Measurements from ENCODE around the gene AQP5. TPM values are rescaled to one million over a fixed set of nuclear protein-coding genes. Genes with fewer than 3 reads are reported as not detected.

Gene AQP5
- total RNA-seq, 2 experiments from 2014 or later = not detected

GRCh38 chr12:49976557-49976956 lies 14.9 kb downstream of the AQP5 start:
- intact Hi-C loops (cut with micrococcal nuclease; ENCODE audit: unreplicated experiment) = no loop called here
- TF ChIP-seq CTCF (conservative IDR thresholded peaks at IDR 0.05; ENCODE audit: low read length) = no peak
- no peak for TF ChIP-seq EZH2phosphoT487 (IDR thresholded peaks at IDR 0.05; ENCODE audit: borderline replicate concordance, low read depth, low read length)
- no peak overlapping the region for H2AFZ ChIP-seq (ENCODE audit: low read length)
- no peak overlapping the region for H3K27ac ChIP-seq (ENCODE audit: low read depth, low read length, poor library complexity, severe bottlenecking)
- no peak for DNase-seq (ENCODE audit: low spot score)
- ChIA-PET POLR2A (no interaction called here), CTCF (ENCODE audit: unreplicated experiment) (no interaction called here)
- H3K9me2 ChIP-seq (ENCODE audit: insufficient read depth, low read length) = no peaks in the 10 kb centered on the region
- no peak overlapping the region for H3K4me3 ChIP-seq (ENCODE audit: low read depth, low read length, poor library complexity, severe bottlenecking)
- H3K36me3 ChIP-seq (ENCODE audit: insufficient read depth, low read length) = no peaks in the 10 kb centered on the region
- no TSS peak for BruUV-seq (replicated peaks)
- H3K79me2 ChIP-seq (ENCODE audit: insufficient read depth, low read depth, low read length) = no peaks in the 10 kb centered on the region
- no peaks in the 10 kb centered on the region for H3K4me1 ChIP-seq (ENCODE audit: insufficient read depth, low read length, poor library complexity, severe bottlenecking)
- H4K20me1 ChIP-seq (ENCODE audit: insufficient read depth, low read length) = no peaks in the 10 kb centered on the region
- H3K9me3 ChIP-seq (ENCODE audit: low read length) = no peaks in the 10 kb centered on the region
- H3K4me2 ChIP-seq (ENCODE audit: low read length) = no peak overlapping the region

DNA sequence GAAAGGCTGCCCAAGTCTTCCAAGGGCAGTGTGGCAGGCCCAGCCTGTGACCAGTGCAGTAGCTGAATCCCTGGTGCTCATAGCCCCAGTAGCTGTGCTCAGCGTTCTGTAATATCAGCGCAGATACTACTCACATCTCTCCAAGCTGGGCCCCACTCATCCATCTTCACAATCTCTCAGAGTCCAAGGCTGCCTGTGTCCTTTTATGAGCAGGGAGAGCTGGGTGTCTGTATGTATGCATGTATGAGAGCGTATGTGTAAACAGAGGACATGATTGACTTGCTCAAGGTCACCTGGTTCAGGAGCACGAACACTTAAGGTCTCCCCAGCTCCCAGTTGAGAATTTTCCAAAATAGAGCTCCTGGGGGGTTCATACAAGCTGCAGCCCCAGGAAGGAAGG lies 16.5 kb downstream of the AQP5 start:
- TF ChIP-seq CTCF (conservative IDR thresholded peaks at IDR 0.05; ENCODE audit: low read length) (no peak), EZH2phosphoT487 (IDR thresholded peaks at IDR 0.05; ENCODE audit: borderline replicate concordance, low read depth, low read length) (no peak)
- Histone ChIP-seq H3K36me3 (ENCODE audit: insufficient read depth, low read length) (no peaks in the 10 kb centered on the region), H3K4me3 (ENCODE audit: low read depth, low read length, poor library complexity, severe bottlenecking) (no peak overlapping the region), H2AFZ (ENCODE audit: low read length) (no peak overlapping the region), H3K9me2 (ENCODE audit: insufficient read depth, low read length) (no peaks in the 10 kb centered on the region), H3K9me3 (ENCODE audit: low read length) (no peaks in the 10 kb centered on the region), H3K4me1 (ENCODE audit: insufficient read depth, low read length, poor library complexity, severe bottlenecking) (no peaks in the 10 kb centered on the region), H3K4me2 (ENCODE audit: low read length) (no peak overlapping the region), H3K27ac (ENCODE audit: low read depth, low read length, poor library complexity, severe bottlenecking) (no peak overlapping the region), H3K79me2 (ENCODE audit: insufficient read depth, low read depth, low read length) (no peaks in the 10 kb centered on the region), H4K20me1 (ENCODE audit: insufficient read depth, low read length) (no peaks in the 10 kb centered on the region)
- DNase-seq (ENCODE audit: low spot score) = no peak
- no TSS peak for BruUV-seq (replicated peaks)
- ChIA-PET POLR2A (interaction anchor here (0.6 kb wide), 1 partner anchor 179 kb away, joined by 6 read pairs; no protein-coding TSS in a partner anchor), CTCF (ENCODE audit: unreplicated experiment) (no interaction called here)
- intact Hi-C loops (cut with micrococcal nuclease; ENCODE audit: unreplicated experiment) = no loop called here

DNA sequence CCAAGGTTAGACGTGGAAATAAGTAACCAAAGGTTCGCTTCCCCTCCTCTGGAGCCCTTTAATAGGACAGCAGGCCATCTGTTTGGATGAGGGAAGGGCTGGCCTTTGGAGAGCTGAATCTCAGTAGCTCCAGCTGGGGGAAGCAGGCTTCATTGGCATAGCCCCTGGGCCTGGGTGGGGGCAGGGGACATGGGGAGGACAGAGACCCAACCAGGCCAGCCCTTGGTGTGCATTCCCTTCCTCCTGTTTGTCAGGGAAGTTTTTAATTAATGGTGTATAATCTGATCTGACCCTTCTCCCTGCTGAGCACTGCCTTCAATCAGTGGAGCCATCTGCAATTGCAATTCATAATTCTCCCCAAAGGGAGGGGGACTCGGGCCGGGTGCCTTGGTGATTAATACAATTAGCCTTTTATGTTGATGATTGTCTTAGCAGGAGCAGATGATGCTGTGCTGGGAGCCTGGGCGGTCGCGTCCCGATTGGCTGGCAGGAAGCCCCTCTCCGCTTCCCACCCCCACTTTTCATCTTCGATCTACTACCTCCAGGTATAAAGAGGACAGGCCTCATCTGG lies 17.4 kb downstream of the AQP5 start:
- Histone ChIP-seq H3K4me3 (ENCODE audit: low read depth, low read length, poor library complexity, severe bottlenecking) (no peak overlapping the region), H3K36me3 (ENCODE audit: insufficient read depth, low read length) (no peaks in the 10 kb centered on the region), H3K27ac (ENCODE audit: low read depth, low read length, poor library complexity, severe bottlenecking) (no peak overlapping the region), H4K20me1 (ENCODE audit: insufficient read depth, low read length) (no peaks in the 10 kb centered on the region), H3K4me2 (ENCODE audit: low read length) (no peak overlapping the region), H3K4me1 (ENCODE audit: insufficient read depth, low read length, poor library complexity, severe bottlenecking) (no peaks in the 10 kb centered on the region), H2AFZ (ENCODE audit: low read length) (no peak overlapping the region), H3K9me3 (ENCODE audit: low read length) (no peaks in the 10 kb centered on the region), H3K79me2 (ENCODE audit: insufficient read depth, low read depth, low read length) (no peaks in the 10 kb centered on the region), H3K9me2 (ENCODE audit: insufficient read depth, low read length) (no peaks in the 10 kb centered on the region)
- intact Hi-C loops (cut with micrococcal nuclease; ENCODE audit: unreplicated experiment) = no loop called here
- DNase-seq (ENCODE audit: low spot score) = no peak
- CTCF ChIA-PET (ENCODE audit: unreplicated experiment) = interaction anchor here (0.5 kb wide), 1 partner anchor 9 kb away, joined by 6 read pairs; no protein-coding TSS in a partner anchor
- POLR2A ChIA-PET = interaction anchor here (1.5 kb wide), 1 partner anchor 24 kb away, joined by 4 read pairs; no protein-coding TSS in a partner anchor
- TF ChIP-seq EZH2phosphoT487 (IDR thresholded peaks at IDR 0.05; ENCODE audit: borderline replicate concordance, low read depth, low read length) = no peak
- no peak for TF ChIP-seq CTCF (conservative IDR thresholded peaks at IDR 0.05; ENCODE audit: low read length)
- BruUV-seq (replicated peaks) = no TSS peak
